Measurements from ENCODE around the gene EP400. TPM values are rescaled to one million over a fixed set of nuclear protein-coding genes. Genes with fewer than 3 reads are reported as not detected.

EP400 gene
- total and polyA plus RNA-seq, 2 of the 8 experiments (the other 6 are each of a cell fraction or from before 2014, with no cell fraction given), result 13.1 to 69.7 TPM

GRCh38 chr12:132069336-132069985 lies 119.7 kb downstream of the EP400 start (continued):
- TF ChIP-seq FOSL1 (IDR thresholded peaks at IDR 0.05; ENCODE audit: insufficient read depth, low read depth, low read length), result no peak
- no peak for TF ChIP-seq TAF1 (IDR thresholded peaks at IDR 0.05; ENCODE audit: low read depth, low read length)
- TF ChIP-seq BACH1 (IDR thresholded peaks at IDR 0.05; ENCODE audit: low read length), result no peak
- no peak for TF ChIP-seq YY1 (IDR thresholded peaks at IDR 0.05; ENCODE audit: low read depth, low read length)
- TF ChIP-seq POLR2A (IDR thresholded peaks at IDR 0.05; ENCODE audit: control extremely low read depth in 1 of 2, low read depth in 2 of 2, low read length in 2 of 2), result no peak
- no peak for TF ChIP-seq SIX5 (IDR thresholded peaks at IDR 0.05; ENCODE audit: low read depth, low read length)
- TF ChIP-seq SIRT6 (IDR thresholded peaks at IDR 0.05; ENCODE audit: low read length), result no peak
- no peak for TF ChIP-seq TCF12 (IDR thresholded peaks at IDR 0.05; ENCODE audit: low read depth, low read length)
- no peak for TF ChIP-seq KDM1A (IDR thresholded peaks at IDR 0.05; ENCODE audit: borderline replicate concordance, low read length)

Measured in H1 (cell line).